Subcutaneous abdominal adipose tissue (tissue), 5 donors: ENCODE data around the gene RESF1.
A peak's percentile ranks its signal among the peaks of the same experiment; 100 is the strongest.
"Not testable (repeated sequence)": the region's sequence is repeated elsewhere in the genome, so short reads cannot be mapped to it uniquely, and the experiment has no call there.

ENCODE experiments used
- H3K27ac ChIP-seq: one replicate; pipeline ENCODE4 v1.7.0; 2013; ENCODE audit warnings: low read depth, mild to moderate bottlenecking, inconsistent platforms, low read length, moderate library complexity
- H3K27me3 ChIP-seq, 5 donors: one replicate each; pipeline ENCODE4 v1.7.0; 2013; ENCODE audit warnings: low read length in 5 of 5, inconsistent platforms in 1 of 5; ENCODE audit not compliant: control insufficient read depth in 5 of 5, insufficient read depth in 4 of 5
- H3K36me3 ChIP-seq, 5 donors: one replicate each; pipeline ENCODE4 v1.7.0; 2013; ENCODE audit warnings: low read length in 5 of 5; ENCODE audit not compliant: control insufficient read depth in 5 of 5, insufficient read depth in 5 of 5
- H3K4me1 ChIP-seq, 5 donors: one replicate each; pipeline ENCODE4 v1.7.0; 2013; ENCODE audit warnings: low read length in 5 of 5, mild to moderate bottlenecking in 3 of 5, moderate library complexity in 1 of 5; ENCODE audit not compliant: control insufficient read depth in 5 of 5, insufficient read depth in 5 of 5
- H3K4me3 ChIP-seq, 5 donors: one replicate each; pipeline ENCODE4 v1.7.0; 2013; ENCODE audit warnings: low read length in 5 of 5, low read depth in 1 of 5
- H3K9ac ChIP-seq, 5 donors: one replicate each; pipeline ENCODE4 v1.7.0; 2013; ENCODE audit warnings: low read length in 5 of 5, mild to moderate bottlenecking in 4 of 5, moderate library complexity in 3 of 5
- H3K9me3 ChIP-seq, 5 donors: one replicate each; pipeline ENCODE4 v1.7.0; 2013; ENCODE audit warnings: low read length in 5 of 5; ENCODE audit not compliant: control insufficient read depth in 5 of 5
- donor health status: healthy.
- donor health status: healthy.
- donor health status: healthy.
- donor health status: healthy.
- donor health status: healthy.

RESF1 gene

GRCh38 chr12:31944299-31944698 is 14.9 kb upstream of the RESF1 start:
- no peaks in the 10 kb centered on the region for H3K27me3 ChIP-seq
- no peak overlapping the region for H3K4me3 ChIP-seq
- no peaks in the 10 kb centered on the region for H3K4me1 ChIP-seq
- no peak overlapping the region for H3K27ac ChIP-seq
- peaks cover 0 to 4% (median 0%) of the 10 kb centered on the region in 5 donors for H3K9me3 ChIP-seq
- no peaks in the 10 kb centered on the region for H3K36me3 ChIP-seq
- H3K9ac ChIP-seq: no peak overlapping the region

- H3K27me3 ChIP-seq: no peaks in the 10 kb centered on the region
- H3K9ac ChIP-seq: no peak overlapping the region
- no peaks in the 10 kb centered on the region for H3K36me3 ChIP-seq
- H3K9me3 ChIP-seq: peaks cover 0 to 4% (median 0%) of the 10 kb centered on the region in 5 donors
- no peaks in the 10 kb centered on the region for H3K4me1 ChIP-seq
- H3K27ac ChIP-seq: no peak overlapping the region
- no peak overlapping the region for H3K4me3 ChIP-seq
Observed at GRCh38 chr12:31947971-31948370, 11.2 kb upstream of the RESF1 start.

GRCh38 chr12:31948697-31949359 is 10.4 kb upstream of the RESF1 start:
- not testable (repeated sequence) for H3K9ac ChIP-seq, H3K9me3 ChIP-seq, H3K27ac ChIP-seq, H3K27me3 ChIP-seq, H3K4me1 ChIP-seq, H3K4me3 ChIP-seq, H3K36me3 ChIP-seq

GRCh38 chr12:31950088-31950487 is 9.1 kb upstream of the RESF1 start:
- H3K9ac ChIP-seq: no peak overlapping the region
- no peaks in the 10 kb centered on the region for H3K4me1 ChIP-seq
- no peaks in the 10 kb centered on the region for H3K36me3 ChIP-seq
- H3K27ac ChIP-seq: no peak overlapping the region
- H3K4me3 ChIP-seq: no peak overlapping the region
- peaks cover 0 to 4% (median 0%) of the 10 kb centered on the region in 5 donors for H3K9me3 ChIP-seq
- H3K27me3 ChIP-seq: no peaks in the 10 kb centered on the region

- no peaks in the 10 kb centered on the region for H3K27me3 ChIP-seq
- no peaks in the 10 kb centered on the region for H3K4me1 ChIP-seq
- H3K27ac ChIP-seq: no peak overlapping the region
- H3K9me3 ChIP-seq: peaks cover 0 to 4% (median 0%) of the 10 kb centered on the region in 5 donors
- H3K9ac ChIP-seq: peak overlapping the region in 1 of 5 donors; percentile 25
- no peaks in the 10 kb centered on the region for H3K36me3 ChIP-seq
- H3K4me3 ChIP-seq: no peak overlapping the region
Observed at GRCh38 chr12:31950492-31950891, 8.7 kb upstream of the RESF1 start.

GRCh38 chr12:31951008-31951407 is 8.2 kb upstream of the RESF1 start:
- H3K4me3 ChIP-seq: no peak overlapping the region

GRCh38 chr12:31951939-31952338 is 7.3 kb upstream of the RESF1 start:
- H3K9ac ChIP-seq: no peak overlapping the region
- peaks cover 0 to 4% (median 0%) of the 10 kb centered on the region in 5 donors for H3K9me3 ChIP-seq
- H3K4me3 ChIP-seq: no peak overlapping the region
- H3K4me1 ChIP-seq: no peaks in the 10 kb centered on the region
- H3K36me3 ChIP-seq: no peaks in the 10 kb centered on the region
- H3K27ac ChIP-seq: no peak overlapping the region
- no peaks in the 10 kb centered on the region for H3K27me3 ChIP-seq

More at GRCh38 chr12:31951008-31951407, 8.2 kb upstream of the RESF1 start:
- Histone ChIP-seq H3K4me1 (no peaks in the 10 kb centered on the region), H3K27ac (no peak overlapping the region), H3K27me3 (no peaks in the 10 kb centered on the region), H3K36me3 (no peaks in the 10 kb centered on the region), H3K9ac (no peak overlapping the region), H3K9me3 (peaks cover 0 to 4% (median 0%) of the 10 kb centered on the region in 5 donors)

- peaks cover 0 to 4% (median 0%) of the 10 kb centered on the region in 5 donors for H3K9me3 ChIP-seq
- H3K4me3 ChIP-seq: no peak overlapping the region
- no peak overlapping the region for H3K9ac ChIP-seq
- H3K4me1 ChIP-seq: no peaks in the 10 kb centered on the region
- H3K36me3 ChIP-seq: no peaks in the 10 kb centered on the region
- H3K27me3 ChIP-seq: no peaks in the 10 kb centered on the region
- no peak overlapping the region for H3K27ac ChIP-seq
Observed at GRCh38 chr12:31952418-31952817, 6.8 kb upstream of the RESF1 start.

- no peaks in the 10 kb centered on the region for H3K27me3 ChIP-seq
- peaks cover 0 to 4% (median 0%) of the 10 kb centered on the region in 5 donors for H3K9me3 ChIP-seq
- no peaks in the 10 kb centered on the region for H3K36me3 ChIP-seq
- peaks cover 3 to 14% (median 11%) of the 10 kb centered on the region in 5 donors for H3K4me1 ChIP-seq
- no peak overlapping the region for H3K27ac ChIP-seq
- H3K9ac ChIP-seq: no peak overlapping the region
- no peak overlapping the region for H3K4me3 ChIP-seq
Observed at GRCh38 chr12:31954925-31955858, 4.0 kb upstream of the RESF1 start.

GRCh38 chr12:31958569-31959160 is 550 bp upstream of the RESF1 start:
- no peaks in the 10 kb centered on the region for H3K27me3 ChIP-seq
- H3K4me1 ChIP-seq: peaks cover 7 to 43% (median 29%) of the 10 kb centered on the region in 5 donors
- H3K9ac ChIP-seq: peak overlapping the region; percentile 59 to 83 (median 80)
- peaks cover 0 to 4% (median 0%) of the 10 kb centered on the region in 5 donors for H3K9me3 ChIP-seq
- H3K36me3 ChIP-seq: peaks cover 0 to 10% (median 3%) of the 10 kb centered on the region in 5 donors
- H3K27ac ChIP-seq: peak overlapping the region; percentile 67
- peak overlapping the region; percentile 80 to 98 (median 86) for H3K4me3 ChIP-seq
